Esophagus muscularis mucosa (tissue), 4 donors: ENCODE results near the gene ZSWIM4. TPM values are rescaled to one million over a fixed set of nuclear protein-coding genes. Genes with fewer than 3 reads are reported as not detected.

Experiments
- DNase-seq: peaks from one replicate; pipeline ENCODE4 v3.0.0-alpha.2; 2017; ENCODE audit errors: extremely low spot score
- H3K27ac ChIP-seq, 4 donors: fragments of 200-600 bp; sonication (generic); replicated peaks in 1 of 4; 1 replicate in 3 of 4; 2 replicates in 1 of 4; pipeline ENCODE4 v1.5.1; 2016 to 2019; ENCODE audit warnings: mild to moderate bottlenecking in 1 of 4
- H3K27me3 ChIP-seq, 4 donors: fragments of 200-600 bp; sonication (generic); one replicate each; pipeline versions ENCODE4 v1.5.1 to v1.6.0; 2016 to 2019
- H3K36me3 ChIP-seq, 4 donors: fragments of 200-600 bp; sonication (generic); one replicate each; pipeline ENCODE4 v1.5.1; 2016 to 2019
- H3K4me1 ChIP-seq, 4 donors: fragments of 200-600 bp; sonication (generic); one replicate each; pipeline ENCODE4 v1.5.1; 2016 to 2019
- H3K4me3 ChIP-seq, 4 donors: fragments of 200-600 bp; sonication (generic); 1 replicate in 2 of 4; 2 replicates in 2 of 4; pipeline ENCODE4 v1.5.1; 2016 to 2019; ENCODE audit warnings: mild to moderate bottlenecking in 4 of 4, moderate library complexity in 1 of 4
- H3K9me3 ChIP-seq, 4 donors: fragments of 200-600 bp; sonication (generic); 1 replicate in 3 of 4; 2 replicates in 1 of 4; pipeline ENCODE4 v1.5.1; 2016 to 2019
- EP300 ChIP-seq: sonication (generic); formaldehyde crosslinking; IDR thresholded peaks from one replicate; pipeline ENCODE4 v1.6.1; 2017; ENCODE audit warnings: antibody characterized with exemption
- POLR2A ChIP-seq: fragments of 450-650 bp; IDR thresholded peaks from one replicate; pipeline ENCODE4 v1.6.1; 2017; ENCODE audit warnings: antibody characterized with exemption, moderate library complexity, mild to moderate bottlenecking, low read depth
- POLR2AphosphoS5 ChIP-seq, 2 donors: sonication (generic); formaldehyde crosslinking; IDR thresholded peaks; one replicate each; pipeline ENCODE4 v1.6.1; 2017; ENCODE audit warnings: antibody characterized with exemption in 2 of 2
- WGBS: methylation state at CpG from one replicate; pipeline ENCODE4 v1.1.5; 2018; 5-methylcytosine and 5-hydroxymethylcytosine counted together
- intact Hi-C: fragments of 100-400 bp; cut with DNase I; formaldehyde crosslinking; loops from one replicate; pipeline ENCODE4 v1.15.1; 2023
- total RNA-seq, 4 donors: library from RNA; depleted of rRNA; stranded (reverse); fragments of >200 nt; gene quantifications; one replicate each; pipeline versions ENCODE4 v1.1.0 to v1.2.1, GENCODE V29; 2016
- TF ChIP-seq, protein P1 (sequence below), 3 experiments: fragments of 200-600 bp in 2 of 3; fragments of 450-650 bp in 1 of 3; sonication (generic) in 2 of 3; IDR thresholded peaks; one replicate each; pipeline ENCODE4 v1.5.1; 2017 to 2019; ENCODE audit warnings: antibody characterized with exemption in 3 of 3, mild to moderate bottlenecking in 2 of 3, moderate library complexity in 1 of 3

ZSWIM4 gene
- total RNA-seq, 4 donors from 2014 or later: 5.3 to 11.6 (median 7.8) TPM

DNA sequence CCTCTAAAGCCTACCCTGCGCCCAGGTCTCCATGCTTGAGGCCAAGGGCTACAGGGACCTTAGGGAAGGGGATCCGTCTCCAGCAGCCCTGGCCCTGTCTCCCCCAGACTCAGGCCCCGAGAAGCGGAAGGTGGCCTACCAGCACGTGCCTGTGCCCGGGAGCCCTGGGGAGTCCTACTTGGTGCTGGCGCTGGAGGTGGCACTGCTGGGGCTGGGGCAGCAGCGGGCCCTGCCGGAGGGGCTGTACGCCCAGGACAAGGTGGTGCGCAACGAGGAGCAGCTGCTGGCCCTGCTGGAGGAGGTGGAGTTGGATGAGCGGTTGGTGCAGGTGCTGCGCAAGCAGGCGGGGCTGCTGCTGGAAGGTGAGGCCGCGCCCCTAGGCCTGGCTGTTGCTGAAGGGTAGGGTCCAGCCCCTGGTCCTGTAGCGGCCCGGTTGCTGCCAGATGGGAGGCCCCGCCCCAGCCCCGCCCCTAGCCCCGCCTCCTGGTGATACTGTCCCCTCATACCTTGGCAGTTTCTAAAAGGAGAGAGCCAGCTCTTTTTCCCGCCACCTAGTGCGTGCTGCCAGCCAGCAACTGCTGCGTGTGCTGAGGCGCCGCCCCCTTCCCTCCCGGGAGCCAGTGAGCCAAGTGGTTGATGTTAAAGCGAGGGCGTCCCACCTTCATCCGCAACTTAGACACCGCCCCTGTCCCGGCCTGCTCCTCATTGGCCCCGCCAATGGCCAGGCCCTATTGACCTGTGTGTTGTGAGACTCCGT is 22.6 kb downstream of the ZSWIM4 start:
- Histone ChIP-seq H3K9me3 (no peaks in the 10 kb centered on the region), H3K27me3 (no peaks in the 10 kb centered on the region), H3K36me3 (peaks cover 0 to 27% (median 12%) of the 10 kb centered on the region in 4 donors), H3K4me3 (peak overlapping the region; percentile 6 to 25 (median 20)), H3K4me1 (peaks cover 3 to 29% (median 25%) of the 10 kb centered on the region in 4 donors), H3K27ac (peak overlapping the region in 1 of 4 donors; percentile 26)
- 54% methylated on average over 22 of the region's 35 CpGs for WGBS
- no peak for DNase-seq
- intact Hi-C loops: no loop called here
- TF ChIP-seq POLR2AphosphoS5 (IDR thresholded peaks at IDR 0.05) (peak in 1 of 2 donors; percentile 17), EP300 (no peak)

DNA sequence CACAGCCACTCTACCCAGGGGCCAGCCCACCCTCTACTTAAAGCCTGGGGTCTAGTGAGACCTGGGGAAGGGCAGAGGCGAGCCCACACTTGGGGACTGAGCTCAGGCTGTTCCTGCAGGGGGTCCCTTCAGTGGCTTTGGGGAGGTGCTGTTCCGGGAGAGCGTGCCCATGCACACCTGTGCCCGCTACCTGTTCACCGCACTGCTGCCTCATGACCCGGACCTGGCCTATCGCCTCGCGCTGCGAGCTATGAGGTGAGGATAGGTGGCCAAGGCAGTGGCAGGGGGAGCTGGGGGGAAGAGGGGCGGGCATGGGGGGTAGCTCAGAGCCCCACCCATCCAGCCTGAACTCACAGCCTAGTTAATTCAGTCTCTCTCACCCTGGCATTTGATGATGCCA is 24.0 kb downstream of the ZSWIM4 start:
- Histone ChIP-seq H3K4me1 (peaks cover 3 to 39% (median 31%) of the 10 kb centered on the region in 4 donors), H3K4me3 (no peak overlapping the region), H3K36me3 (peaks cover 4 to 20% (median 11%) of the 10 kb centered on the region in 4 donors), H3K27ac (no peak overlapping the region), H3K27me3 (no peaks in the 10 kb centered on the region), H3K9me3 (no peaks in the 10 kb centered on the region)
- 96% methylated on average over 5 of the region's 11 CpGs for WGBS
- no peak for DNase-seq
- TF ChIP-seq, protein P1, sequence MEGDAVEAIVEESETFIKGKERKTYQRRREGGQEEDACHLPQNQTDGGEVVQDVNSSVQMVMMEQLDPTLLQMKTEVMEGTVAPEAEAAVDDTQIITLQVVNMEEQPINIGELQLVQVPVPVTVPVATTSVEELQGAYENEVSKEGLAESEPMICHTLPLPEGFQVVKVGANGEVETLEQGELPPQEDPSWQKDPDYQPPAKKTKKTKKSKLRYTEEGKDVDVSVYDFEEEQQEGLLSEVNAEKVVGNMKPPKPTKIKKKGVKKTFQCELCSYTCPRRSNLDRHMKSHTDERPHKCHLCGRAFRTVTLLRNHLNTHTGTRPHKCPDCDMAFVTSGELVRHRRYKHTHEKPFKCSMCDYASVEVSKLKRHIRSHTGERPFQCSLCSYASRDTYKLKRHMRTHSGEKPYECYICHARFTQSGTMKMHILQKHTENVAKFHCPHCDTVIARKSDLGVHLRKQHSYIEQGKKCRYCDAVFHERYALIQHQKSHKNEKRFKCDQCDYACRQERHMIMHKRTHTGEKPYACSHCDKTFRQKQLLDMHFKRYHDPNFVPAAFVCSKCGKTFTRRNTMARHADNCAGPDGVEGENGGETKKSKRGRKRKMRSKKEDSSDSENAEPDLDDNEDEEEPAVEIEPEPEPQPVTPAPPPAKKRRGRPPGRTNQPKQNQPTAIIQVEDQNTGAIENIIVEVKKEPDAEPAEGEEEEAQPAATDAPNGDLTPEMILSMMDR (IDR thresholded peaks at IDR 0.05): no peak
- TF ChIP-seq POLR2AphosphoS5 (IDR thresholded peaks at IDR 0.05) (no peak), POLR2A (no peak)
- intact Hi-C loops: no loop called here

DNA sequence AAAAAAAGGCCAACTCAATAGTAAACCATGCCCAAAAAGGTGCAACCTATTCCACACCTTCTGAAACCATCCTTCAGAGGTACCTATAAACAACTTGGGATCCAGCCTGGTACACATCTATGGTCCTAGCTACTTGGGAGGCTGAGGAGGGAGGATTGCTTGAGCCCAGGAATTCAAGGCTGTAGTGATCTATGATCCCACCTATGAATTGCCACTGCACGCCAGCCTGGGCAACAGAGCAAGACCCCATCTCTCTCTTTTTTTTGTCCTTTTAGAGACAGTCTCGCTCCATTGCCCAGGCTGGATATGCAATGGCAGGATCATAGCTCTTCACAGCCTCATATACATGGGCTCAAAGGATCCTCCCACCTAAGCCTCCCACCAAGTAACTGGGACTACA is 26.0 kb downstream of the ZSWIM4 start:
- peaks cover 4 to 33% (median 12%) of the 10 kb centered on the region in 4 donors for H3K36me3 ChIP-seq
- H3K9me3 ChIP-seq: no peaks in the 10 kb centered on the region
- no peaks in the 10 kb centered on the region for H3K27me3 ChIP-seq
- TF ChIP-seq POLR2AphosphoS5 (IDR thresholded peaks at IDR 0.05): no peak
- no peak for TF ChIP-seq EP300
- no peak for TF ChIP-seq POLR2A
- TF ChIP-seq, protein P1 (IDR thresholded peaks at IDR 0.05): no peak
- no peak for DNase-seq
- peak overlapping the region in 3 of 4 donors; percentile 51 to 58 (median 54) for H3K27ac ChIP-seq
- intact Hi-C loops: no loop called here
- WGBS: 100% methylated on average over 2 of the region's 2 CpGs
- H3K4me1 ChIP-seq: peaks cover 3 to 39% (median 31%) of the 10 kb centered on the region in 4 donors
- H3K4me3 ChIP-seq: no peak overlapping the region

DNA sequence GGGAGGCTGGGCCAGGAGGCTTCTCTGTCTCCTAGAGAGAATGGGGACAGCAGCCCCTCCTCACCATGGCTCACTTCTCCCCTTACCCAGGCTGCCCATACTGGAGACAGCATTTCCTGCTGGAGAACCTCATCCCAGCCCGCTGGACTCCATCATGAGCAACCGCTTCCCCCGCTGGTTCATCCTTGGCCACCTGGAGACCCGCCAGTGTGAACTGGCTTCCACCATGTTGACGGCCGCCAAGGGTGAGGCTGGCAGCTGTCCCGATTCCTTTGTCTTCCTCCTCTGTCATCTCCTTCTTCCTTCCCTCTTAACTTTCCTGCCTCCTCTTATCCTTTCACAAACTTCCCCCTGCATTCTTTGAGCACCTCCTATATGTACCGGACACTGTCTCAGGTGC is 28.0 kb downstream of the ZSWIM4 start:
- Histone ChIP-seq H3K4me3 (no peak overlapping the region), H3K4me1 (peaks cover 0 to 26% (median 19%) of the 10 kb centered on the region in 4 donors), H3K9me3 (no peaks in the 10 kb centered on the region), H3K27me3 (no peaks in the 10 kb centered on the region), H3K36me3 (peaks cover 4 to 32% (median 14%) of the 10 kb centered on the region in 4 donors), H3K27ac (peak overlapping the region; percentile 45 to 58 (median 52))
- DNase-seq: no peak
- TF ChIP-seq POLR2A: no peak
- intact Hi-C loops: no loop called here
- WGBS: 62% methylated on average over 8 of the region's 8 CpGs

DNA sequence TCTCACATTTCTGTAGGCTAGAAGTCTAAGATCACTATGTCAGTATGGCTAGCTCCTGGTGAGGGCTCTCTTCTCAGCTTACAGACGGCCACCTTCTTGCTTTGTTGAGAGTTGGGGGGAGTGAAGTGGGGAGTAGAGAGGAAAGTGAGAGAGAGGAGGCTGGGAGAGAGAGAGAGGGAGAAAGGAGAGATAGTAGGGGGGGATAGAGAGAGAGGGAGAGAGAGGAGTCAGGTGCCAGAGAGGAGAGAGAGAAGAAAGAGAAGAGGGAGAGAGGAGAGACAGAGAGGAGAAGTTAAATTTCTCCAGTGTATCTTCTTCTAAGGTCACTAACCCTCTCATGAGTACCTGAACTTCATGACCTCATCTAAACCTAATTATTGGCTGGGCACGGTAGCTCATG is 28.7 kb downstream of the ZSWIM4 start:
- peaks cover 0 to 25% (median 18%) of the 10 kb centered on the region in 4 donors for H3K4me1 ChIP-seq
- TF ChIP-seq POLR2AphosphoS5 (IDR thresholded peaks at IDR 0.05) (no peak), EP300 (no peak), POLR2A (no peak)
- TF ChIP-seq, protein P1 (IDR thresholded peaks at IDR 0.05): no peak
- WGBS: 94% methylated on average over 2 of the region's 2 CpGs
- no peaks in the 10 kb centered on the region for H3K27me3 ChIP-seq
- no peak for DNase-seq
- H3K9me3 ChIP-seq: no peaks in the 10 kb centered on the region
- H3K27ac ChIP-seq: peak overlapping the region in 2 of 4 donors; percentile 33 to 51
- peaks cover 4 to 32% (median 17%) of the 10 kb centered on the region in 4 donors for H3K36me3 ChIP-seq
- intact Hi-C loops: no loop called here
- no peak overlapping the region for H3K4me3 ChIP-seq
